IPS-11a (cell line): ENCODE results near the gene ATXN7L1.
"Not testable (repeated sequence)": the region's sequence is repeated elsewhere in the genome, so short reads cannot be mapped to it uniquely, and the experiment has no call there.

Source experiments
- H3K4me3 ChIP-seq: one replicate; pipeline ENCODE4 v1.5.1; 2013; ENCODE audit warnings: low read depth, low read length, control low read depth

ATXN7L1 gene

DNA sequence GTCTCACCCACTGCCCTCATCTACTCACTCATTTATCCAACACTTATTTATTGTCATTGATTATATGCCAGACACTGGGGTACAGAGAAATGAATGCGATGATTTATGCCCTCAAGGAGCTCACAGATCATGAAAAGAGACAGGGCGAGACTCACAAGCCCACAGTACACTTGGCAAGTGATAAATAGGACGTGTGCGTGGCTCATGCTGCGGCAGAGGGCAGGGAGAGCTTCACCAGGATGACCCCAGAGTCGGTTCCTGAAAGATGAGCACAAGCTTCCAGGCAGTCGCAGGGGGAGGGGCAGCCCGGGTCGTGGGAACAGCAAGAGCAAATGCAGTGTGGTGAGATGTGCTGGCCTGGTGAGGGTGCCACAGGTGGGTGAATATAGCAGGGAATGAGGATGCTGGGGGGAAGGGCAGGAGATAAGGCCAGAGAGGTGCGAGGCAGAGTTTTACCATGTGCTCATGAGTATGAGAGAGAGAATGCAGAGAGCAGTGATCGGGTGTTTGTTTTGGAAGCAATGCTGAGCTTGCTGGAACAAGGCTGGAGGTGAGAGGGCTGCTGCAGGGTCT lies 70.9 kb downstream of the ATXN7L1 start:
- H3K4me3 ChIP-seq, result no peak overlapping the region

- H3K4me3 ChIP-seq, result no peak overlapping the region
These were observed 73.0 kb downstream of the ATXN7L1 start for GRCh38 chr7:105803429-105803736.

DNA sequence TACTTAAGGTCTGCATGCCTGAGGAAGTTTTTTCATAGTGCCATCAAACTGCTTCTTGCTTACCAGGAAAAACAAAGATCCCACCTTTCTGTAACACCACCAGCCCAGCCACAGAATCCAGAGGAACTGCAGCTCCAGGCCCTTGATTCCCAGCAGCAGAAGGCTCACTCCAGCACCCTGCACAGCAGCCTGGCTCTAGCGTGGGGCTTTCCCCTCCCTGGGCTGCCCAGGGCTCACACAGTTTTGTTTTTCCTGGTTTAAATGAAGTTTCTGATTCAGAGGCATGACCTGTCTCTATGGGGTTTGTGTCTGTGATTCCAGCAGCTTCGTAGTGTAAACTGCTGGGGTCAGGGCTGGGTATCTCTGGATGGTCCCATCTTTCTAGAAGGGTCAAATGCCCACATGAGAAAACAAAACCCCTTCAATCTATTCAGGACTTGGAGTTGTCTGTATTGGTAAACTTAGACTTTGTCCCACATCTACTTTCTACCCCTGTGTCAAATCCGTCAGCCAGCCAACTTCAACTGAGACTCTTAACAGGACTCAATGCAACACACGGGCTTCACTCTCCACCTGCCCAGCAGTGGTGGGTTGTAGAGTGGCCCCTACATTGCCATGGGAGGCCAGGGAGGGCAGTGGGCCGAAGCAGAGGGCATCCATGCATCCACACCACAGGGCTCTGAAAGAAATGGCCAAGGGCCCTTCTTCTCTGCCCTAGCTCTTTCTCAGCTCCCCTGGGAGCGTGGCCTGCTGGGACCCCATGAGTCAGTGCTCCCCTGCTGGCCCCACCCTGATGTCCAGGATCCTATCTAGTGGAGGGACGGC lies 73.6 kb downstream of the ATXN7L1 start:
- no peak overlapping the region for H3K4me3 ChIP-seq

DNA sequence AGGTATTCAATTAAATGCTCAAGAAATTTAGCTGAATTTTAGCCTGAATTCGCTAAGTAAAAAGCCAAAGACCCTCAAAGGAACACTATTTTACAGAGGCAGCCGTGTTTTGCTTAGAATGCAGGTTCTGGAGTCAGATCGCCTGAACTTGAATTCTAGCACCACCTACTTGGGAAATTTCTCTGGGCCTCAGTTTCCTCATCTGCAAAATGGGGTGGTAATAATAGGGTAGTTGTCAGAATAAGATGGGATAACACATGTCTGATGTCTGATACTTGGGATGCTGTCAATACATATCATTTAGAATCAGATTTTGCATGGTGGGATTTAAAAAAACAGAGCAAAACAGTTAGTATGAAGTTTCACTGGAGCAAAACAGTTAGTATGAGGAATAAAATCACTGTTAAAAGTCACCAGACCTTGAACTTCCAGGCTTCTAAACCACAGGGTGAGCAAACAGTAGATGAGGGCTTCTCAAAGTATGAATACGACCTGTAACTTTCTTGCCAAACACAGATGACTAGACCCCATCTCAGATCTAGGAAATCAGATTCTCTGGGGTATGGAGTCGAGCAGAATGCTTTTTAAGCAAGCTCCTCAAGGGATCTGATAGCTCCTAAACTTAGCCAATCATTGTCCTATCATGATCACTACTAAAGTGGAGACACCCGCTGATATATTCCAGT lies 75.4 kb downstream of the ATXN7L1 start:
- no peak overlapping the region for H3K4me3 ChIP-seq

DNA sequence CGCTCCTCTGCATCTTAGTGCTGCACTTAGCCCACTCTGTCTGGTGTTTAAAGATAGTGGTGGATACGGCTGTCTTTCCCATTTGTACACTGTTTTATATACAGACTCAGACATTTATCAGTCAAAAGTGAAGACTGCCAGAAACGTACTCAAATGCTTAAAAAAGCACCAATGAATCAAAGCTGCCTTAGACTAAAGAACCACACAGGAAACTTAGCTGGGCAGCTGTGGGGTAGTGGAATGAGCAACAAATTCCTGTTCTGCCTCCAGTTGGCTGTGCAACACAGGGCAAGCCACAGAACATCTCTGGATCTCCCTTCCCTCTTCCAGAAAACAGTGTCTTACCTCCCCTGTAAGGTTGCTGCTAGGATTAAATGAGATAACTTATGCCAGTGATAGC lies 76.0 kb downstream of the ATXN7L1 start:
- H3K4me3 ChIP-seq, result no peak overlapping the region

DNA sequence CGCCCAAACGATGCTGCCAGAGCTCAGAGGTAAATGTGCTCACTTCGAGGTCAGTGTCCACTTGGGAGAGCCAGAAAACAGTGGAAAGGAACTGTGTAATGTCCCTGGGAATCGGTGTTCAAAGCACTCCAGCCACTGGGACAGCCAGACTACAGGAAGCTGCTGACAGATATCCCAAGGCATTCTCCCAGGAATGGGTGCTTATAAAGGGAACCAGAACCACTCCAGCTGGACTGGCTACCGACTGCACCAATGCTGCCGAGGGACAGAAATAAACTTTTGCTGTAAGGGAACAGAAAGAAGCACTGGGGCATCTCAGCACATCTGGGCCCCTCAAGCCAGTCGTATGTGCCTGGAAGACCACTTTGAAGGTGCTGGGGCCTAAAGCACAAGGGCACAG lies 76.7 kb downstream of the ATXN7L1 start:
- no peak overlapping the region for H3K4me3 ChIP-seq

DNA sequence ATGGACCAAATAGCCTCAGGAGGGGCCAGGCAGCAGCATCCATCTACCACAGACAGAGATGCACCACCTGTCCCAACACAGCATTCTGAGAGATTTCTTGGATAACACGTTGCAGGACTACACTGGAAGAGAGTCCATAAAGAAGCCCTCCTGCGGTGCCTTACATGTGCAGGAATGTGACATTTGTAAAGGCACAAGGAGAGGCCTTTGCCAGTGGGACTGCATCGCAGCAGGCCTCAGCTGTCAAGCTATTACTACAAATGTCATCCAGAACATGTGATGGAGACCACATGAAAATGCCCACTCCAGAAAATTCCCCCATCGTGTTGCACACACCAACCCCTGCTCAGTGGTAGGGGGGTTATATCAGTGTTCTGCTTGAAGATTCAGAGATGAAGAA lies 77.4 kb downstream of the ATXN7L1 start:
- no peak overlapping the region for H3K4me3 ChIP-seq

DNA sequence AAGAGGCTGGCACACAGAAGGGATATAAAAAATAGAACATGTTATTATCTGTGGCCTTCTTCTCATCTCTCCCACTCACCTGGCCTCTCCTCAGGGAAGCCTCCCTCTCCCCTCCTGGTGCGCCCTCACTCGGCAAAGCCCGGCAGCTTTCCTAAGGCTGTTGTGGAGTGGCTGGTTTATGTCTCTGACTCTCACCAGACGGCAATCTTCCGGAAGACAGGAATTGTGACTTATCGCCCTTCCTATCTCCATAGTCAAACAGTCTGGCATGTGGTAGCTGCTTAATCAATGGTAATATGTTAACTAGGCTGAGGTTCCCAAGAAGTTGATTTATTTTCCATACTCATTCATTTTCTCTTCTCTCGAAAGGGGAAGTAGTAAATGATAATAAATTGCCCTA lies 78.7 kb downstream of the ATXN7L1 start:
- H3K4me3 ChIP-seq, result no peak overlapping the region

DNA sequence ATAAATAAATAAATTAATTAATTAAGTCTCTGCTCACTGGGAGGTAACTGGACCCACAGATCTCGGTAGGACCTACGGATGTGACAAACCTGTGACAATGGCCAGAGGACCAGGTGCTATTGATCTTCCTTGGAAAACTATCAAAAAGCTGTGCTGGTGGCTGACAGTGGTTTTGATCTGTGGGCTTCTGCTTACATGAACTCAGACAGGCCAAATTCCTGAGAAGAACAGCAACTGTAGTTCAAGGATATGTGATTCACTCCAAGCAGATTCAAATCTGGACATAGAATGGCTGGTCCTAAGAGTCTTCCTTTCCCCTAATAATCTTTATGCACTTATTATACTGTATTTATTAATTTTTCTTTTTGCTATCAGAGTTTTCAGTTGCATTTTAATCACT lies 80.0 kb downstream of the ATXN7L1 start:
- no peak overlapping the region for H3K4me3 ChIP-seq

DNA sequence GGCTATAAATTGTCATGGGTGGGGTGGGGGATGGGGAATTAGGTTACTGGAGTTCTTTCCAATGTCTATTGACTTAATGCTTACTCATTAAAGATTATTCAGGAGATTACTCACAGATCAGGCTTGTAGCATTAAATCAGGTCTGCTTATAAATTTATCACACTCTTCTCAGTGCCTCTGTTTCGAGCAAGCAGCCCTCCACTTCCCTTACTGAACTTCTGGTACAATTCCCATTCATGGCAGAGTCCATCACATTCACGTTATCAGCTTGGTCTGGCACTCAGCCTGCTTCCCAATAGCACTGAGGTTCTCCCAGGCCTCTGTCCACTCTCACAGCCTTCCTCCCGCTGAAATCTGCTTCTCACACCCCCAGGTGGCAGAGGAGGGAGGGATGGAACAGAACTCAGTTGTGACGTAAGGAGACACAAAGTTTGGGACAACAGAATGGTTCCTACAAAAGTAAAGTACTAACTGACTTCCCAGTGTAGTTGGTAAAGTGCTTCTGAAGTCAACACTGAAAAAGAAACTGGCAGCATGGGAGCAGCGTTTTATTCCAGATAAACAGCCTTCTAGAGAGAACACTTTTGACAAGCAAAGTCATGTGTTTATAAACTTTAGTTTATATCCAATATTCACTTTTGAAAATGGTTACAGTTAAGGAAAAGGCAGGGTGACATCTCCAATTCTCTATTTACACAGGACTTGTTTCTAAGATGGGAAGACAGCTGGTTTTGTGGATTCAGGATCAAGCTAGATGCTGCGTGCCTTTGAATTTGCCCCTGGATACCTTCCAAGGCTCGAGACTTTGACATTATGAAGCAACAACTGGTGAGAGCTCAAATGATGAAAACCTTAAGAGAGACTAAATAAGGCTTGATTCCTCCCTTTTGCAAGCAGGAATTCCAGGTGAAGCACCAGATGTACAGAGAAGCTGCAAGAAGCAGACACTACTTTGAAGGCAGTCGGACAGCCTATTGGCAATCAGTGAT lies 81.4 kb downstream of the ATXN7L1 start:
- H3K4me3 ChIP-seq, result no peak overlapping the region

DNA sequence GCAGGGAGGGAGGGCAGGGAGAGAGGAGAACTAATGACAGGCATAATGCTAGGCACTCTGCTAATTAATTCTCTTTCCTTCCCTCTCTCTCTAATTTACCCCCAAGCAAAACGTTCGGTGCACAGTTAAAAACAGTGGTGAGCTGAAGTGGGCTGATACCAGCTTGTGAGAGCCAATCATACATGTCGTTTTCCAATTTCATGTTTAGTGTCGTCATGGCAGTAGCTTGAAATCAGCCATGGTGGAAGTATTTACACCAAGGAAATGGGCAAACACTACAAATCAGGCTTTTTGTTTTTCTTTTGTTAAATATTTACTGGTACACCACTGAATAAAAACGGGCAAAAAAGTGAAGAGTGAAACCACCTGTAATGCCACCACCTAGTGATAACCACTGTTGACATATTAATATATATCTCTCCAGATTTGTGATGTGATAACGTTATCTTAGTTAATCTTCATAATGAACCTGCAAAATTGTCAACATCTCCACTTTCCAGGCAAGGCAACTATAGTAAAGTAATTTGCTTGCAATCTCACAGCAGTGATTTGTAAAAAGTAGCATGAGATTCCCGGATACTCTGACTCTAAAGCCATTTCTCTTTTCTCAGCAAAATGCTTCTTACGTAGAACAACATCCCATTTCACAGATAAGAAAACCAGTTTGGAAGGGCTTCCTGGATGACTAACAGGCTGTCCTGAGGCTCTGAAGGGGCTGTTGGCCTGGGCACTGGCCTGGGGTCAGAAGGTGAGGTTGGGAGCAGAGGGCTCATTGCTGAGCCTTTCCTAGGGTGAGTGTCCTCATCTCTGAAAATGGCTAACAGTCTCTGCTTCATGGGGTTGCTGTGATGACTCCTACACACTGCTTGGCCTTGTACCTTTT lies 83.7 kb downstream of the ATXN7L1 start:
- no peak overlapping the region for H3K4me3 ChIP-seq

DNA sequence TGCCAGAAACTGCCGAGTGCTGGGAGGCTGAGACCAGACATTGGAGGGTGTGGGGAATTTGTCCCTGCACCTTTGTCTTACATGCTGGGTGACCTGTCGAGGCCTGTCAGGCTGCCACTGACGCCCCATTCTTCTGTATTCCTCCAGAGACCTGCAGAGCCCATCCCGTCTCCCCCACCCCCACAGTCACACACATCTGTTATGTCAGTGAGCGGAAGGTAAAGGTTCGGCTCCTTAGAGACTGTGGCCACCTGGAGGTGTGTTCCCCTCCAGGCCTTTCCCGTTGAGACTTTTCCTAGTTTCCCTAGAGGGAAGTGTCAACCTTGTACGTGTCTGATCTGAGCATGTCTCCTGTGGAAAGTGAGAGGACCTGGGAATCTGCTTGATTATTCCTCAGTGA lies 84.5 kb downstream of the ATXN7L1 start:
- H3K4me3 ChIP-seq, result no peak overlapping the region

DNA sequence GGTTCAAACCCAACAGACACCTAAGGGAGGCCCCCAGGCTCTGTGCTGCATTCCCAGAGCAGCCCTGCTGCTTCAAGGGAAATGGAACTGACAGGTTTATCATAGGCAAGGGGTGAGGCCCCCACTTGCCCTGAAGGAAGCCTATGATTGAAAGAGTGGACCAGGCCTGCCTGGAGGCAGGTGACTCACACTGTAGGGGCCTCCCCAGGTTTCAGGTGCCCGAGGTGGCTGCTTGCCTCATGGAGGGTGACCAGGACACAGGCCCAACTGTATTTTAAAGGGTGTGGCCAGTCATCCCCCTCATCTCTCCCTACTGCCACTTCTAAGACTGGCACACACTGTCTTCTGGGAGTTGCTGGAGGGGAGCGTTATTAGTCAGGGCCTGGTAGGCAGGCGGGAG lies 85.4 kb downstream of the ATXN7L1 start:
- no peak overlapping the region for H3K4me3 ChIP-seq

GRCh38 chr7:105790452-105790851 lies 85.9 kb downstream of the ATXN7L1 start:
- not testable (repeated sequence) for H3K4me3 ChIP-seq

DNA sequence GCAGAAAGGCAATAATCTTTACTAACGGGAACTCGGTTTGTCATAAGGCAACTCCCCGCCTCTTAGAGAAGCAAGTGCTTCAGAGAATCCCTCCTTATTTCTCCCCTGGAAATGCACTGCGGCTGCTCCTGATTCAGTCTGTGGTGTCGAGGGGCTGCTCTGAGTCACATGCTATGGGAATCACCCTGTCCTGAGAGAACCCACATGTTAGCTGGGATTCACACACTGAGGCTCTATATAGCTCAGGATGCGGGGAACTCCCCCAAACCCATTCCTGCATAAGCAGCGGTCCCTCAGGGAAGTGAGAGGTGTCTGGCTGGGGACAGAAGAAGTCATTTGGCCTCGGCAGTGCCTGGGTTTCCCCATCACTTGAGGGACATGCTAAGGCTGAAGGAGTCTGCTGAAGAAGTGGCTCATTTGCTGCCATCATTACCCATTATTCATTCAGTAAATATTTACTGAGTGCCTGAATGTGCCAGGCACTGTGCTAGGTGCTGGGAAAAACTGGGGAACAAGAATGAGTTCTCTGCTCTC lies 87.5 kb downstream of the ATXN7L1 start:
- H3K4me3 ChIP-seq, result no peak overlapping the region

DNA sequence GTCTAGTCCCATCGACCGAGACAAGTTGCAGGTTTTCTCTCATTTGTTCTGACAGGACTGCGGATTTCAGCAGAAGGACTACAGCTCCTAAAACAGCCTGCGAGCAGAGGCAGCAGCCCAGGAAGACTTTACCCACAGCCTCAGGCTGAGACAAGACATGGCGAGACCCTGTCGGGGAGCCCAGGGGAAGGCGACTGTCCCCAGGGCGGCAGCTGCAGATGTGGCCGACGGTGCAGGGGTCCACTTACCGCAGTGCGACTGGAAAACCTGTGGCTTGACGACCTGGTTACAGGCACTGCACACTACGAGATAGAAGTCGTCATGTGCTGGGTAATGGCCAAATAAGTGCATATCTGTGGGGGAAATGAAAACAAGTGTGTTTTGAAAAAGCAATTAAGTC lies 88.0 kb downstream of the ATXN7L1 start:
- H3K4me3 ChIP-seq, result no peak overlapping the region

GRCh38 chr7:105787793-105788192 lies 88.6 kb downstream of the ATXN7L1 start:
- H3K4me3 ChIP-seq, result no peak overlapping the region

DNA sequence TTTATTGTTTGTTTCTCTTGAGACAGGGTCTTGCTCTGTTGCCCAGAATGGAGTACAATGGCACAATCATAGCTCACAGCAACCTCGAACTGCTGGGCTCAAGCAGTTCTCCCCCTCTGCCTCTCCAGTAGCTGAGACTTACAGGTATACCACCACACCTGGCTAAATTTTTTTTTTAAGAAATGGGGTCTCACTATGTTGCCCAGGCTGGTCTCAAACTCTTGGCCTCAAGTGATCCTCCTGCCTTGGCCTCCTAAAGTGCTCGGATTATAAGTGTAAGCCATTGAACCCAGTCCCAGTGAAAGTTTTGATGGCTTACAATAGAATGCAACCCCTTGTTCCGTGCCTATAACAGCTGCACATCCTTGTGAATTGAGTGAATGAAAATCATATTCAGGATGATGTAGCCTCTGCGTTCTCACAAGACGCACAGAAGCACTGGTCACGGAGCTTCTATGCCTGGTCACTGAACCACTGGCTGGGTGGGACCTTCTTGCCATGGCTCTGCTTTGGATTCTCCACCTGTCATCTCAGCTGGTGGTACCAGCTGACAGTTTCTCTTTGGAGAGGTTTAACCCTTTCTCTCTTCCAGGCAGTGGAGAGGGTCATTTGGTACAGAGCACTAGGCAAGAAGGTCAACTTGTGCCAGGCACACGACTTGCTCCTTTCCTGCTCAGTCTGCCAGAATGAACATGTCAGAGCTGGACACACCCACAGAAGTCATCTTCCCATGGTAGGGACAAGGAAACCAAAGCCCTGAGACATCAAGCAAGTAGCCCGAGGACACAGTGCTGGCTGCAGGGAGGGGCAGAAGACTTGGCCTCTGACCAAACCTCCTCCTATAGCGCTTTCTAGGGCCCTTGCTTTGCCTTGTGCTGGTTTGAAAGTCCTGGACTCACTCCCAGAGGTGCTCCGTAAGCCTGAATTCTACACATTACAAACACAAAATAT lies 89.6 kb downstream of the ATXN7L1 start:
- no peak overlapping the region for H3K4me3 ChIP-seq
